A549 (cell line): Measurements from ENCODE around the gene MAP7D1. TPM values are rescaled to one million over a fixed set of nuclear protein-coding genes. Genes with fewer than 3 reads are reported as not detected.

ENCODE experiments used
- ATAC-seq, 2 experiments: fragments of 200-7000 bp in 1 of 2; fragments of >200 bp in 1 of 2; cut with Nextera tagmentation in 1 of 2; cut with Tn5 transposase in 1 of 2; 3 replicates each; pipeline versions ENCODE4 v1.8.0 to v1.9.1; 2018 to 2020; ENCODE audit warnings: mild to moderate bottlenecking in 1 of 2, moderate library complexity in 1 of 2
- CTCF ChIA-PET: fragments of 300-600 bp; sonication (Branson Sonifier 250); formaldehyde crosslinking; extraction: SDS; loops from one replicate; lab custom pipeline; 2021; ENCODE audit warnings: antibody characterized with exemption, inconsistent platforms; lab: Yijun Ruan, JAX
- POLR2A ChIA-PET: fragments of 350-600 bp; formaldehyde crosslinking; extraction: SDS; loops from one replicate; lab custom pipeline; 2021; ENCODE audit warnings: antibody characterized with exemption, inconsistent platforms; lab: Yijun Ruan, JAX
- DNase-seq, 2 experiments: peaks; one replicate each; pipeline versions ENCODE4 v3.0.0 to v3.0.0-alpha.2; 2011 to 2016; ENCODE audit warnings: low read depth in 1 of 2, low spot score in 1 of 2
- FAIRE-seq: peaks from 2 replicates; lab custom pipeline; 2011; peaks lifted over from hg19 to GRCh38; lab: Jason Lieb, UNC
- H3K27ac ChIP-seq, 2 experiments: fragments of >200 bp; sonication (Bioruptor Twin); formaldehyde crosslinking; 3 replicates each; pipeline ENCODE4 v1.5.1; 2016 to 2017
- H3K4me1 ChIP-seq: fragments of >200 bp; sonication (Bioruptor Twin); formaldehyde crosslinking; 3 replicates; pipeline ENCODE4 v1.6.1; 2016
- H3K4me2 ChIP-seq: fragments of >200 bp; sonication (Bioruptor Twin); formaldehyde crosslinking; 3 replicates; pipeline ENCODE4 v1.6.1; 2016
- H3K4me3 ChIP-seq: fragments of >200 bp; sonication (Bioruptor Twin); formaldehyde crosslinking; 3 replicates; pipeline ENCODE4 v1.5.1; 2016
- H3K9me3 ChIP-seq: fragments of >200 bp; sonication (Bioruptor Twin); formaldehyde crosslinking; 3 replicates; pipeline ENCODE4 v1.6.1; 2016
- CEBPB ChIP-seq, 2 experiments: fragments of >200 bp in 1 of 2; sonication (Bioruptor Twin) in 1 of 2; formaldehyde crosslinking in 1 of 2; IDR thresholded peaks; 2 replicates each; pipeline ENCODE4 v1.6.1; 2012 to 2016
- EHF ChIP-seq: fragments of 250-450 bp; sonication (Bioruptor Pico); IDR thresholded peaks from 2 replicates; pipeline ENCODE4 v1.5.0; 2020; ENCODE audit warnings: mild to moderate bottlenecking
- ESRRA ChIP-seq: fragments of 150-350 bp; IDR thresholded peaks from 2 replicates; pipeline ENCODE4 v1.6.1; 2014; ENCODE audit warnings: mild to moderate bottlenecking, low read length, borderline replicate concordance
- FOSL2 ChIP-seq, 2 experiments: fragments of 450-650 bp in 1 of 2; fragments of >200 bp in 1 of 2; sonication (Bioruptor Twin) in 1 of 2; formaldehyde crosslinking; IDR thresholded peaks; 2 replicates each; pipeline versions ENCODE4 v1.5.0 to v1.6.1; 2016 to 2020; ENCODE audit warnings: mild to moderate bottlenecking in 1 of 2, moderate library complexity in 1 of 2
- HOXB13 ChIP-seq: fragments of 250-450 bp; sonication (Bioruptor Pico); IDR thresholded peaks from 2 replicates; pipeline ENCODE4 v1.5.0; 2020; ENCODE audit warnings: low read depth, mild to moderate bottlenecking, moderate library complexity
- HOXB5 ChIP-seq: fragments of 250-450 bp; sonication (Bioruptor Pico); IDR thresholded peaks from 2 replicates; pipeline ENCODE4 v1.5.0; 2020; ENCODE audit warnings: mild to moderate bottlenecking, moderate library complexity
- JUNB ChIP-seq: fragments of >200 bp; sonication (Bioruptor Twin); formaldehyde crosslinking; IDR thresholded peaks from 2 replicates; pipeline ENCODE4 v1.6.1; 2016
- KDM1A ChIP-seq: fragments of 200-600 bp; sonication (generic); IDR thresholded peaks from 2 replicates; pipeline ENCODE4 v1.6.1; 2016; ENCODE audit warnings: low read depth, mild to moderate bottlenecking
- MAFK ChIP-seq: fragments of 450-650 bp; IDR thresholded peaks from 2 replicates; pipeline ENCODE4 v1.6.1; 2014; ENCODE audit not compliant: partially characterized antibody
- MAZ ChIP-seq: fragments of 150-350 bp; IDR thresholded peaks from 2 replicates; pipeline ENCODE4 v1.6.1; 2014; ENCODE audit warnings: antibody characterized with exemption, low read depth, low read length, borderline replicate concordance
- MYC ChIP-seq: IDR thresholded peaks from 2 replicates; pipeline ENCODE4 v1.6.1; 2012; ENCODE audit warnings: mild to moderate bottlenecking, inconsistent platforms, low read length, improper control_type of control experiment, borderline replicate concordance
- POLR2AphosphoS2 ChIP-seq: conservative IDR thresholded peaks from 2 replicates; pipeline ENCODE4 v1.6.1; 2012; ENCODE audit warnings: low read length, improper control_type of control experiment, inconsistent platforms
- RARB ChIP-seq: fragments of 250-450 bp; sonication (Bioruptor Pico); IDR thresholded peaks from 2 replicates; pipeline ENCODE4 v1.8.0; 2021; ENCODE audit warnings: mild to moderate bottlenecking, moderate library complexity
- ZSCAN20 ChIP-seq: fragments of 250-450 bp; sonication (Bioruptor Pico); IDR thresholded peaks from 2 replicates; pipeline ENCODE4 v1.8.0; 2022; ENCODE audit warnings: mild to moderate bottlenecking, moderate library complexity
- WGBS: methylation state at CpG from one replicate; pipeline ENCODE4 v1.1.6; 2017; ENCODE audit errors: missing lambda C conversion rate; 5-methylcytosine and 5-hydroxymethylcytosine counted together
- polyA plus RNA-seq, 4 experiments: library from polyadenylated mRNA; depleted of rRNA in 3 of 4; stranded (reverse); fragments of >200 nt; fragmentation: RNase III in 1 of 4; extraction: RNeasy Plus Mini Kit Qiagen cat#74134 plus additional on column Dnase treatment in 1 of 4; gene quantifications; 2 replicates in 3 of 4; 3 replicates in 1 of 4; pipeline ENCODE4 v1.2.3, GENCODE V29; 2011 to 2017
- TF ChIP-seq, protein P1 (sequence below): fragments of 250-450 bp; sonication (Bioruptor Pico); IDR thresholded peaks from 2 replicates; pipeline ENCODE4 v1.5.0; 2021; ENCODE audit warnings: mild to moderate bottlenecking, moderate library complexity, borderline replicate concordance
- TF ChIP-seq, protein P2 (sequence below): IDR thresholded peaks from 2 replicates; pipeline ENCODE4 v1.6.1; 2012
- TF ChIP-seq, protein P3 (sequence below): fragments of 450-650 bp; IDR thresholded peaks from 2 replicates; pipeline ENCODE4 v1.6.1; 2014; ENCODE audit warnings: antibody characterized with exemption
- TF ChIP-seq, protein P4 (sequence below): fragments of 150-350 bp; IDR thresholded peaks from 2 replicates; pipeline ENCODE4 v1.6.1; 2014; ENCODE audit warnings: low read depth, mild to moderate bottlenecking, low read length
- TF ChIP-seq, protein P5 (sequence below): fragments of >200 bp; sonication (Bioruptor Twin); formaldehyde crosslinking; IDR thresholded peaks from 3 replicates; pipeline ENCODE4 v1.5.1; 2016
- TF ChIP-seq, protein P6 (sequence below): IDR thresholded peaks from 2 replicates; pipeline ENCODE4 v1.6.1; 2012

Gene MAP7D1
- polyA plus RNA-seq, 2 of the 4 experiments (the other 2 are of a cell fraction) = 16.4 to 74.9 TPM

DNA sequence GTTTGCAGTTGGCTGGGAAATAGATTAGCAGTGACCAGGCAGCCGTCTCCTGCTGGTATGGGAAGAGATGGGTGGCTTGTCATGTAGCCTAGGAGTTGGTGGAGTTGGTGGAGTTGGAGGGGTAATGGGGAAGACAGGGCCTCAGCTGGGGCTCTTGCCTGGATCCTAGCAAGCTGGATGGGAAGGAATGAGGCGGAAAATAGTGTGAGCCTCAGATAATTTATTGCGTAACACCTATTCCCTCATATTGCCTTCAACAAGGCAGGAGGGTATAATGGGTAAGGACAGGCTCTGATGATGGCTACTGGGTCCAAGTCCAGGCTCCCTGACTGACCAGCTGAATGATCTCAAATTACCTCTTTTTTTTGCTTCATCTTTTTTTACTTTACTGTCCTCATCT, 12.6 kb downstream of the MAP7D1 start:
- TF ChIP-seq CEBPB (IDR thresholded peaks at IDR 0.05) (peak; percentile 18 to 78; a peak in 2 of 4 replicates), EHF (no peak)
- POLR2A ChIA-PET = no interaction called here
- H3K4me3 ChIP-seq = no peak overlapping the region
- peaks cover 22% of the 10 kb centered on the region for H3K4me1 ChIP-seq
- H3K9me3 ChIP-seq = no peaks in the 10 kb centered on the region
- FAIRE-seq (no peak), DNase-seq (no peak), ATAC-seq (no peak)
- 97% methylated on average over 3 of the region's 3 CpGs for WGBS
- CTCF ChIA-PET = interaction anchor here (1.2 to 8.0 kb wide), 4 partner anchors 15 to 69 kb away, joined by 3 to 54 read pairs (median 9); partner anchors contain the start of gene TRAPPC3
- no peak overlapping the region for H3K4me2 ChIP-seq
- no peak overlapping the region for H3K27ac ChIP-seq

DNA sequence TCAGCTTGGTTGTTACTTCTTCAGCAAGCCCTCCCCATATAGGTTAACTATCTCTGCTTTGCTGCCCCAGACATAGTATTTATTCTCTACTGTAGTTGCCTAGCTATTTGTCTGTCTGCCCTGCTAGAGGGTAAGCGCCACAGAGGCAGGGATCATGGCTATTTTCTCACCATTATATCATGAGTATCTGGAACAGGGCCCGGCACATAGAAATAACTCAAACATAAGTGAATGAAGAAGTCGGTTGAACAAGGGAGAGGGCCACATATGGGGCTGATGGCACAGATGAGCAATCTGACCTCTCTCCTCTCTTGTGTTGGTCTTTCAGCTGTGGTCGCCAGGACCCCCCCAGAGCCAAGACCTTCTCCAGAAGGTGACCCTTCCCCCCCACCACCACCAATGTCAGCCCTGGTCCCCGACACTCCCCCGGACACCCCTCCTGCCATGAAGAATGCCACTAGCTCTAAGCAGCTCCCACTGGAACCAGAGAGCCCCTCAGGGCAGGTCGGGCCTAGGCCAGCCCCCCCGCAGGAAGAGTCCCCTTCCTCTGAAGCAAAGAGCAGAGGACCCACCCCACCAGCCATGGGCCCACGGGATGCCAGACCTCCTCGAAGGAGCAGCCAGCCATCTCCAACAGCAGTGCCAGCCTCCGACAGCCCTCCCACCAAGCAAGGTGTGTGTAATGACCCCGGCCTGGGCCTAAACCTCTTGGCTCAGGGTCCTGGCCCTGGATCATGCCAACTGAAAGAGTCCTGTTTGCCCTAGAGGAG, 14.9 kb downstream of the MAP7D1 start:
- POLR2A ChIA-PET = interaction anchor here (0.6 kb wide), 1 partner anchor 53 kb away, joined by 3 read pairs; no protein-coding TSS in a partner anchor
- no peak for FAIRE-seq
- no peak overlapping the region for H3K4me2 ChIP-seq
- peaks cover 21% of the 10 kb centered on the region for H3K4me1 ChIP-seq
- 81% methylated on average over 5 of the region's 12 CpGs for WGBS
- peak overlapping the region in 1 of 2 experiments; percentile 30; a peak in 1 of 6 replicates for H3K27ac ChIP-seq
- TF ChIP-seq MAZ (no peak), RARB (CRISPR knock-in tag) (no peak), MYC (no peak), FOSL2 (IDR thresholded peaks at IDR 0.05) (no peak), FOSL2 (CRISPR knock-in tag; IDR thresholded peaks at IDR 0.05) (no peak), ESRRA (no peak), MAFK (no peak), POLR2AphosphoS2 (no peak), JUNB (no peak), HOXB5 (CRISPR knock-in tag) (no peak), HOXB13 (CRISPR knock-in tag) (no peak), ZSCAN20 (no peak), KDM1A (no peak), EHF (no peak)
- TF ChIP-seq, protein P1, sequence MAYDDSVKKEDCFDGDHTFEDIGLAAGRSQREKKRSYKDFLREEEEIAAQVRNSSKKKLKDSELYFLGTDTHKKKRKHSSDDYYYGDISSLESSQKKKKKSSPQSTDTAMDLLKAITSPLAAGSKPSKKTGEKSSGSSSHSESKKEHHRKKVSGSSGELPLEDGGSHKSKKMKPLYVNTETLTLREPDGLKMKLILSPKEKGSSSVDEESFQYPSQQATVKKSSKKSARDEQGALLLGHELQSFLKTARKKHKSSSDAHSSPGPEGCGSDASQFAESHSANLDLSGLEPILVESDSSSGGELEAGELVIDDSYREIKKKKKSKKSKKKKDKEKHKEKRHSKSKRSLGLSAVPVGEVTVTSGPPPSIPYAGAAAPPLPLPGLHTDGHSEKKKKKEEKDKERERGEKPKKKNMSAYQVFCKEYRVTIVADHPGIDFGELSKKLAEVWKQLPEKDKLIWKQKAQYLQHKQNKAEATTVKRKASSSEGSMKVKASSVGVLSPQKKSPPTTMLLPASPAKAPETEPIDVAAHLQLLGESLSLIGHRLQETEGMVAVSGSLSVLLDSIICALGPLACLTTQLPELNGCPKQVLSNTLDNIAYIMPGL = no peak
- TF ChIP-seq, protein P2, sequence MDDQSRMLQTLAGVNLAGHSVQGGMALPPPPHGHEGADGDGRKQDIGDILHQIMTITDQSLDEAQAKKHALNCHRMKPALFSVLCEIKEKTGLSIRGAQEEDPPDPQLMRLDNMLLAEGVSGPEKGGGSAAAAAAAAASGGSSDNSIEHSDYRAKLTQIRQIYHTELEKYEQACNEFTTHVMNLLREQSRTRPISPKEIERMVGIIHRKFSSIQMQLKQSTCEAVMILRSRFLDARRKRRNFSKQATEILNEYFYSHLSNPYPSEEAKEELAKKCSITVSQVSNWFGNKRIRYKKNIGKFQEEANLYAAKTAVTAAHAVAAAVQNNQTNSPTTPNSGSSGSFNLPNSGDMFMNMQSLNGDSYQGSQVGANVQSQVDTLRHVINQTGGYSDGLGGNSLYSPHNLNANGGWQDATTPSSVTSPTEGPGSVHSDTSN = no peak
- TF ChIP-seq, protein P3, sequence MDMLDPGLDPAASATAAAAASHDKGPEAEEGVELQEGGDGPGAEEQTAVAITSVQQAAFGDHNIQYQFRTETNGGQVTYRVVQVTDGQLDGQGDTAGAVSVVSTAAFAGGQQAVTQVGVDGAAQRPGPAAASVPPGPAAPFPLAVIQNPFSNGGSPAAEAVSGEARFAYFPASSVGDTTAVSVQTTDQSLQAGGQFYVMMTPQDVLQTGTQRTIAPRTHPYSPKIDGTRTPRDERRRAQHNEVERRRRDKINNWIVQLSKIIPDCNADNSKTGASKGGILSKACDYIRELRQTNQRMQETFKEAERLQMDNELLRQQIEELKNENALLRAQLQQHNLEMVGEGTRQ = no peak
- TF ChIP-seq, protein P4, sequence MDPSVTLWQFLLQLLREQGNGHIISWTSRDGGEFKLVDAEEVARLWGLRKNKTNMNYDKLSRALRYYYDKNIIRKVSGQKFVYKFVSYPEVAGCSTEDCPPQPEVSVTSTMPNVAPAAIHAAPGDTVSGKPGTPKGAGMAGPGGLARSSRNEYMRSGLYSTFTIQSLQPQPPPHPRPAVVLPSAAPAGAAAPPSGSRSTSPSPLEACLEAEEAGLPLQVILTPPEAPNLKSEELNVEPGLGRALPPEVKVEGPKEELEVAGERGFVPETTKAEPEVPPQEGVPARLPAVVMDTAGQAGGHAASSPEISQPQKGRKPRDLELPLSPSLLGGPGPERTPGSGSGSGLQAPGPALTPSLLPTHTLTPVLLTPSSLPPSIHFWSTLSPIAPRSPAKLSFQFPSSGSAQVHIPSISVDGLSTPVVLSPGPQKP = no peak
- TF ChIP-seq, protein P5, sequence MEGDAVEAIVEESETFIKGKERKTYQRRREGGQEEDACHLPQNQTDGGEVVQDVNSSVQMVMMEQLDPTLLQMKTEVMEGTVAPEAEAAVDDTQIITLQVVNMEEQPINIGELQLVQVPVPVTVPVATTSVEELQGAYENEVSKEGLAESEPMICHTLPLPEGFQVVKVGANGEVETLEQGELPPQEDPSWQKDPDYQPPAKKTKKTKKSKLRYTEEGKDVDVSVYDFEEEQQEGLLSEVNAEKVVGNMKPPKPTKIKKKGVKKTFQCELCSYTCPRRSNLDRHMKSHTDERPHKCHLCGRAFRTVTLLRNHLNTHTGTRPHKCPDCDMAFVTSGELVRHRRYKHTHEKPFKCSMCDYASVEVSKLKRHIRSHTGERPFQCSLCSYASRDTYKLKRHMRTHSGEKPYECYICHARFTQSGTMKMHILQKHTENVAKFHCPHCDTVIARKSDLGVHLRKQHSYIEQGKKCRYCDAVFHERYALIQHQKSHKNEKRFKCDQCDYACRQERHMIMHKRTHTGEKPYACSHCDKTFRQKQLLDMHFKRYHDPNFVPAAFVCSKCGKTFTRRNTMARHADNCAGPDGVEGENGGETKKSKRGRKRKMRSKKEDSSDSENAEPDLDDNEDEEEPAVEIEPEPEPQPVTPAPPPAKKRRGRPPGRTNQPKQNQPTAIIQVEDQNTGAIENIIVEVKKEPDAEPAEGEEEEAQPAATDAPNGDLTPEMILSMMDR = no peak
- TF ChIP-seq, protein P6, sequence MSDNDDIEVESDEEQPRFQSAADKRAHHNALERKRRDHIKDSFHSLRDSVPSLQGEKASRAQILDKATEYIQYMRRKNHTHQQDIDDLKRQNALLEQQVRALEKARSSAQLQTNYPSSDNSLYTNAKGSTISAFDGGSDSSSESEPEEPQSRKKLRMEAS = no peak
- no peak for ATAC-seq
- CTCF ChIA-PET = interaction anchor here (1.2 to 8.0 kb wide), 5 partner anchors 18 to 37 kb away, joined by 3 to 54 read pairs (median 6); partner anchors contain the start of gene TRAPPC3
- no peak for DNase-seq
- no peaks in the 10 kb centered on the region for H3K9me3 ChIP-seq
- no peak overlapping the region for H3K4me3 ChIP-seq
